22Rv1 (cell line): Measurements from ENCODE around the gene ANKRD23.

Source experiments
- ZFX ChIP-seq: fragments of 450-650 bp; IDR thresholded peaks from 2 replicates; pipeline ENCODE4 v1.6.1; 2017; ENCODE audit warnings: antibody characterized with exemption, borderline replicate concordance
- TF ChIP-seq, protein P1 (sequence below): fragments of 450-650 bp; IDR thresholded peaks from 2 replicates; pipeline ENCODE4 v1.5.1; 2017; ENCODE audit warnings: mild to moderate bottlenecking

DNA sequence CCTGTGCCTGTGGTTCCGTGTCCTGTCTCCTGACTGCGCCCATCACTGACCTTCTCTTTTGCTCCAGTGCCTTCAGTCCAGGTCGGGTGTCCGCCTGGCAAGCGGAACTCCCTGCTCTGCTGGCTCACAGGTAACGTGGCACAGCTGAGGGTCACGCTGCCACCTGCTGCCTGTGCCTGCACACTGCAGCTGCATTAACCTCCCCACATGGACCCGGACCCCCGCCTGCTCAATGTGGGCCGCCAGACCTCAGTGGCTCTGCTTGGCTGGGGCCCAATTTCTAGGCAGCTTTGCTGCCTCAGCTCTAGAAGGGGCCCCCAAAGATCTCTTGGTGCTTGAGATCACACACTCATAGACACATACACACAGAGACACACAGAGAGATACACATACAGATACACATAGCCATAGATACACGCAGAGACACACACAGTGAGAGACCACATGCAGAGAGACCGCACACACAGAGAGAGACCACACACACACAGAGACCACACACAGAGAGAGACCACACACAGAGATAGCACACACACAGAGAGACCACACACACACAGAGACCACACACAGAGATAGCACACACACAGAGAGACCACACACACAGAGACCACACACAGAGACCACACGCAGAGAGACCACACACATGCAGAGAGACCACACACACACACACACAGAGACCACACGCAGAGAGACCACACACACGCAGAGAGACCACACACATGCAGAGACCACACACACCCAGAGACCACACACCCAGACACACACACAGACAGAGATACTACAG lies 42.6 kb downstream of the ANKRD23 start:
- TF ChIP-seq, protein P1, sequence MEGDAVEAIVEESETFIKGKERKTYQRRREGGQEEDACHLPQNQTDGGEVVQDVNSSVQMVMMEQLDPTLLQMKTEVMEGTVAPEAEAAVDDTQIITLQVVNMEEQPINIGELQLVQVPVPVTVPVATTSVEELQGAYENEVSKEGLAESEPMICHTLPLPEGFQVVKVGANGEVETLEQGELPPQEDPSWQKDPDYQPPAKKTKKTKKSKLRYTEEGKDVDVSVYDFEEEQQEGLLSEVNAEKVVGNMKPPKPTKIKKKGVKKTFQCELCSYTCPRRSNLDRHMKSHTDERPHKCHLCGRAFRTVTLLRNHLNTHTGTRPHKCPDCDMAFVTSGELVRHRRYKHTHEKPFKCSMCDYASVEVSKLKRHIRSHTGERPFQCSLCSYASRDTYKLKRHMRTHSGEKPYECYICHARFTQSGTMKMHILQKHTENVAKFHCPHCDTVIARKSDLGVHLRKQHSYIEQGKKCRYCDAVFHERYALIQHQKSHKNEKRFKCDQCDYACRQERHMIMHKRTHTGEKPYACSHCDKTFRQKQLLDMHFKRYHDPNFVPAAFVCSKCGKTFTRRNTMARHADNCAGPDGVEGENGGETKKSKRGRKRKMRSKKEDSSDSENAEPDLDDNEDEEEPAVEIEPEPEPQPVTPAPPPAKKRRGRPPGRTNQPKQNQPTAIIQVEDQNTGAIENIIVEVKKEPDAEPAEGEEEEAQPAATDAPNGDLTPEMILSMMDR: peak; percentile 91
- TF ChIP-seq ZFX: no peak
